GM21576 (cell line): Measurements from ENCODE around the gene PELI2.
A peak's percentile ranks its signal among the peaks of the same experiment; 100 is the strongest.

Source experiments
- ATAC-seq: cut with Tn5 transposase; IDR thresholded peaks from one replicate; pipeline ENCODE4 v1.9.1; 2021; ENCODE audit warnings: mild to moderate bottlenecking, moderate library complexity; ENCODE audit not compliant: unreplicated experiment

The PELI2 gene

GRCh38 chr14:56117765-56118610, at the start of gene PELI2:
Gene PELI2, plus strand, starts transcription at chr14:56118411. Its CDS starts 250 bp downstream, at chr14:56118661.
- peak; percentile 66 for ATAC-seq

GRCh38 chr14:56073799-56074198, 44.4 kb upstream of the PELI2 start:
- no peak for ATAC-seq

GRCh38 chr14:56075301-56075700, 42.9 kb upstream of the PELI2 start:
- ATAC-seq: no peak

- no peak for ATAC-seq
Observed at GRCh38 chr14:56081139-56081538, 37.1 kb upstream of the PELI2 start.

DNA sequence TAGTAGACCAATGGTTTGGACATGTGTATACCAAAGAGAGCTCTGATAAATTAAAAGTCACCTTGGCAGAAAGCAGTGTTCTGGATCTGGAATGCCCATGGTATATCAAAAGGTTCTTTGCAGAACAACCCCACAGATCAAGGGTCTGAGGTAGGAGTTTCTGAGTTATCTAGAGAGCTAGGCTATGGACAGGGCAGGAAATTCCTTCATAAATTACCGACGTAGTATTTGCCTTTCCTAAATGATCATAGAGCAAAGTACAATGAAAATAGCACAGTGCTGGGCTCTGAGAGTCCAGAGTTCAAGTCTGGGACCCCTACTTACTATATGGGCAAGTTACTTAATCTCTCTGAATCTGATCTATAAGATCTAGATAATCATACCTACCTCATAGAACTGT, 35.3 kb upstream of the PELI2 start:
- ATAC-seq: no peak

DNA sequence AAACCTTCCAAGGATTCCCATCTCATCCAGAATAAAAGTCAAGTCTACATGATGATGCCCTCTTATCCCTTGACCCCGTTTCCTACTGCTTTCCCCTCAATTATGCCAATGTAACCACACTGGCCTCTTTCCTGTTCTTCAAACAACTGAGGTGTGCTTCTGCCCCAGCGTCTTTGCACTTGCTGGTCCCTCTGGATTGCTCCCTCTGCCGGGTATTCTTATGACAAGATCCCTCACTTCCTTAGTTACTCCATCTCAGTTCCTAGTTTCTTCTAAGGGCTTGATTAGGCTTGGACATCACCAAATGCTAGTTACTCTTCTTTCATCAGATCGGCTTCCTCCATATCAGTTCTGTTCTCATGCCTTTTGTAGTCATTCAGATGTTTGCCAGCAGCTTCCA, 32.7 kb upstream of the PELI2 start:
- no peak for ATAC-seq

DNA sequence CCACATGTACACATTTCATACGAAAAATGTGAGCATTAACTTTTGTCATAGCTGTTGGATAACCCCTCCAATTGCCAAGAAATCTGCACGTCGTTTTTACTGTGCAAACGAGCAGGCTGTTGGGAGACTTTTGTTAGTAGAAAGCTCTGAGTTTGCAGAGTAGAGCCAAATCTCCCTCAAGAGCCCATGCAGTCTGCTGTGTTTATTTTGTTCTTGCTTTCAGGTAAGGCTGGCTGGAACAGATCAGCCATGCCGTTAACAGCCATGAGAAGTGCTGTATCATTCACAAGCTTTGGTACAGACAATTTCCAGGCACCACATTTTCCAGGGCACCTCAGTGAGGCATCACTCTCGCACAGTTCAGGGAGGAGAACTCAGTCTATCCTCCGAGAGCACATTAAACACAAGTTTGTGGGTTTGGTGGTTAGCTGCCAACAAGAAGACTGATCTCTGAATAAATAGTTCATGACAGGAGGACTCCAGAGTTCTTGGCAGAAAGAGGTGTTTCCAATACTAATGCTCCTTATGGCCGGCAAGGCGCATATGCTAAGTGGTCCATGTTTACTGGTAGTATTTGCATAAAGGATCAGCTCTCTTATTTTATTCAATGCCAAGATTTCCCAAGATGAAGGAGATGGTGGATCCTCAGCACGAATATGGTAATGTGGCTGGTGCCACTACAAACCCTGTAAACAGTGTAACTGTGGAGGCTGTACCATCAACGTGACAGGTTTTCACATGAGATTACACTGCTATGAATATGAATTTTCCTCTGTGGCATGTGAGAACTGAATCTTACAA, 30.3 kb upstream of the PELI2 start:
- ATAC-seq: no peak

DNA sequence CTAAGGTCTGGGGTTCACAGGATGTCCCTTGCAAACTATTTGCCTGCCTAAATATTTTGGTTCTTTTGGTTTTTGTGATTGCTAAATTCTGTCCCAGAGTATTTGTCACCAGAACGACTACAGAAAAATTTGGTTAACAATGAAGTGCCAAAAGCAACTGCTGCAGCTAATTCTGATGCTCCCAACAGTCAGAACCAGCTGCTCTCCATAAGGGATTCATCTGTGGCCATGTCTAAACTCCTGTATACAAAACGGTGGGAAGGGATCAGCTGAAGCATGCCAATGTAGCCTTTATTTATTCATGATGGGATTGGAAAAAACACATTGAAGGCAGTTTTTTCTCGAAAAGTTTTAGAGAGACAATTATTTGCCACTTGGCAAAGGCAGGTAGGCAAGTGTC, 29.3 kb upstream of the PELI2 start:
- no peak for ATAC-seq

- ATAC-seq: no peak
Observed at GRCh38 chr14:56092763-56093162, 25.4 kb upstream of the PELI2 start.

DNA sequence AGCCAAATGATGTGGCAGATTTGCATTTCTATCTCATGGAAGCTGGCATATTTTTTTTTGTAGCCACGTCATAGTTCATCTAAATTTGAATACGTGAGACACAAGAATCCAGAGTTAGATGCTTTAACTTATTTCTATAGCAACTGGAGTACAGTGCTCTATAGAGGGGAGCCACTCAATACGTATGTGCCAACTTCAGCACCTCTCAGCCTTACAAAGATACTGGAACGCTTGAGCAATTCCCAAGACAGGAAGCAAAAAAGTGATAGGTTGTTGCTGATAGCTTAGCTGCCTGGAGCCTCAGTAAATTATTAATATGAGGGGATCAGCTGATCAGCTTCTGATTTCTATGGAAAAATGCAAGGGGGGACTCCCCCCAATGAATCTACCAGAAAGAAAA, 24.1 kb upstream of the PELI2 start:
- ATAC-seq: no peak

DNA sequence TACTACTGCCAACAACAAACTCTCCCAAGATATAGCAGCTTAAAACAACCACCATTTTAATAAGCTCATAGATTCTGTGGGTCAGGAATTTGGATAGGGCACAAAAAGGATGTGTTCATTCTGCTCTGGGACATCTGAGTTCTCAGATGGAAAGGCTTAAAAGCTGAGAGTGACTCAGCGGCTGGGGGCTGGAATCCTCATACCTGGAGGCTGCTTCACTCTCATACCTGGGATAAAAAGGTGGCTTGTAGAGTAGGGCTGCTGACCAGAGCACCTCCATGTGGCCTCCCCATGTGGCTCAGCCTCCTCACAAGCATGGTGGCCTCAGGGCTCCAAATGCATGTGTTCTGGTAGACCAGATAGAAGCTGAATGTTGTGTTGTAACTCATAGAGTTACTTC, 20.2 kb upstream of the PELI2 start:
- ATAC-seq: no peak

DNA sequence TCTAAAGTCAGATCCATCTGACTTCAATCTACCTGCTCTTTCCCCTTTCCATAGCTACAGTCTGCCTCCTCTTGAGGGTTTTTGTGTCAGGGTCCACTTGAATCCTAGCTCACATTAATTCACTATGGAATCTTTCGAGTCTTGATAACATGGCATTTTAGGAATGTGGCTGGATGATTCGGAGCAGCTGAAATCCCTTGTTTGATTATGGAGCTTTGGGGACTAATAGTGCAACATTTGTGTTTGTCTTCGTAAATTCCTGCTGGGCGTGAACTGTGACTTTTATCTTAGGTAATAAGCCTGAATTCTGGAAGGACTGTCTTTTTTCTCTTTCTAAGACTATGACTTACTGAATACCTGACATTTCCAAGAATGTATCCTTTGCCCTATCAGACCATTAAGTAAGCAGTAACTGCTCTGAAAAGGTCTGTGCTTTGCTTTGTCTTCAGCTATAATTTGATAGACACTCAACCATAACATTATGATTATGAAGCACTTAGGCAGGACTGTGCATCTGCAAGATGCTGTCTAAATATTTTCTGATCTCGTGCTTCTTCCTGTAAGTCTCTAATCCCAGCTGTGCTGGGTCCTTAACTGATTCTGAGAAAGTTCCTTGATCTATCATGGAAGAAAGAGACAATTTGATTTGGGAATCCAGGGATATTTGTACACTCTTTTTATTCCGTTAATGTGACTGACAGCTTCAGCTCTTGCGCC, 19.0 kb upstream of the PELI2 start:
- no peak for ATAC-seq

- ATAC-seq: no peak
Observed at GRCh38 chr14:56100556-56100955, 17.7 kb upstream of the PELI2 start.

- no peak for ATAC-seq
Observed at GRCh38 chr14:56102941-56103340, 15.3 kb upstream of the PELI2 start.

GRCh38 chr14:56107615-56108014, 10.6 kb upstream of the PELI2 start:
- no peak for ATAC-seq

DNA sequence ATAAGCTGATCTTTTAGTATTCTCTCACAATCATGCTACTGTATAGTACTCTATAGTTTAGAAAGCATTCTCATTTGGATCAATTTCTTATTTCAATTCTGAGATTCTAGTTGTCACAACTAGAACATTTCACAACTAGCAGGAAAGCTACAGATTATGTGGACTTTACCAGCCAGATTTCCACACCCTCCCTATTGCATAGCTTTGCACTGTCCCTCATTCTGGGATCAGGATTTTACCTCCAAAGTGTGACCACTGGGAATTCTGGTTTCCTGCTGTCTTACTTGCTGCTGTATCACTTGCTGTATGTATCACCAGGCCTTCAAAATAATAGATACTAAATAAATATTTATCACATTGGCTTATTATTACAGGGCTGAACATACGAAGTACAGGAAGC, 10.2 kb upstream of the PELI2 start:
- no peak for ATAC-seq

DNA sequence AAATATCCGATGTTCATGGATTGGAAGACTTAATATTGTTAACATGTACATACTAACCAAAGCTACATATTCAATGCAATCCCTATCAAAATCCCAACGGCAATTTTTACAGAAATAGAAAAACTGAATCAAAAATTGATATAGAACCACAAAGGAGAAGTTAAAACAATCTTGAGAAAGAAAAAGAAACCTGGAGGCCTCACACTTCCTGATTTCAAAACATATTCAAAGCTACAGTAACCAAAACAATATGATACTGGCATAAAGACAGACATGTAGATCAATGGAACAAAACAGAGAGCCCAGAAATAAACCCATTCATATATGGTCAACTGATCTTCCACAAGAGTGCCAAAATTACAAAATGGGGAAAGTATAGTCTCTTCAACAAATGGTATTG, 5.4 kb upstream of the PELI2 start:
- ATAC-seq: no peak

DNA sequence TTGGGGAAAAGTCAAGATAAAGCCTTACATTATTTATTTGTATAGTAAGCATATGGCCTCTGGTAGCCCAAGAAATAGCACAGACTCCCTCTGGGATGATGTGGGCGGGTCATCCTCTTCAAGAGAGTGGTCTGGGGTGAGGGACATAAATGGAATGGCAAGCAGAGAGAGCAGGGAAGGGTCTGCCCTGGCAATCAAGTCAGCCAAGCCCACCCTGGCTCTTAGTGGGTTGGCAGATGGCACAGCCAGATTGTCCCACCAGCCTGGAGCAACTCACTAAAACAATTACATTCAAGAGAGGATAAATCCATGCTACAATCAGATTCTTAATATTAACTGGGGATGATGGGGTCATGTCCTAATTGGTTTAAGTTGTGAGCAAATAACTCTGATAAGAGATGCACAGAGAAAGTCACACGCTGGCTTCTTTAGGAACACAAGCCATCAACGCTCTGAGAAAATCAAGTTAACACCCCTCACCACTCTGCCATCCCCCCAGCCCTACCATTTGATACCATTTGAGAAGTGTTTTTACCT, 2.8 kb upstream of the PELI2 start:
- no peak for ATAC-seq

GRCh38 chr14:56115976-56116893, 2.0 kb upstream of the PELI2 start:
- no peak for ATAC-seq

- peak; percentile 29 for ATAC-seq
Observed at GRCh38 chr14:56118611-56119181, 485 bp downstream of the PELI2 start.
